ENCODE results near the gene SRBD1.

GRCh38 chr2:45559436-45559835 lies 51.6 kb downstream of the SRBD1 start:
- TF ChIP-seq RFX5 (IDR thresholded peaks at IDR 0.05; ENCODE audit: borderline replicate concordance, low read depth, low read length) (no peak), CEBPB (IDR thresholded peaks at IDR 0.05; ENCODE audit: low read depth, low read length) (no peak), RXRA (IDR thresholded peaks at IDR 0.05; ENCODE audit: insufficient read depth, low read depth, low read length) (no peak), POLR2A (IDR thresholded peaks at IDR 0.05; ENCODE audit: control extremely low read depth in 1 of 2, low read depth in 2 of 2, low read length in 2 of 2) (no peak), JUN (IDR thresholded peaks at IDR 0.05; ENCODE audit: low read depth, low read length) (no peak), GTF2F1 (IDR thresholded peaks at IDR 0.05; ENCODE audit: borderline replicate concordance, low read depth, low read length) (no peak), RBBP5 (IDR thresholded peaks at IDR 0.05; ENCODE audit: borderline replicate concordance, low read depth, low read length) (no peak), EZH2 (IDR thresholded peaks at IDR 0.05; ENCODE audit: low read depth, low read length, severe bottlenecking) (no peak), CTCF (IDR thresholded peaks at IDR 0.05; ENCODE audit: control extremely low read depth in 1 of 3, insufficient read depth in 1 of 3, low read depth in 1 of 3, low read length in 3 of 3) (no peak), MAX (IDR thresholded peaks at IDR 0.05) (no peak), E2F6 (IDR thresholded peaks at IDR 0.05) (no peak), SIX5 (IDR thresholded peaks at IDR 0.05; ENCODE audit: low read depth, low read length) (no peak), GABPA (IDR thresholded peaks at IDR 0.05; ENCODE audit: borderline replicate concordance, insufficient read depth, low read length) (no peak), KDM1A (IDR thresholded peaks at IDR 0.05; ENCODE audit: borderline replicate concordance, low read length) (no peak)

All from H1 (cell line).